Stimulated activated CD4-positive, alpha-beta T cell treated with anti-CD3 and anti-CD28 coated beads, Interleukin-2, amount 100 ng/mL, for 4 hours (primary cell): ENCODE data around the gene BRSK2.

Source experiments
- DNase-seq: peaks from one replicate; pipeline ENCODE4 v3.0.0-alpha.2; 2020; ENCODE audit warnings: low read depth

BRSK2 gene

DNA sequence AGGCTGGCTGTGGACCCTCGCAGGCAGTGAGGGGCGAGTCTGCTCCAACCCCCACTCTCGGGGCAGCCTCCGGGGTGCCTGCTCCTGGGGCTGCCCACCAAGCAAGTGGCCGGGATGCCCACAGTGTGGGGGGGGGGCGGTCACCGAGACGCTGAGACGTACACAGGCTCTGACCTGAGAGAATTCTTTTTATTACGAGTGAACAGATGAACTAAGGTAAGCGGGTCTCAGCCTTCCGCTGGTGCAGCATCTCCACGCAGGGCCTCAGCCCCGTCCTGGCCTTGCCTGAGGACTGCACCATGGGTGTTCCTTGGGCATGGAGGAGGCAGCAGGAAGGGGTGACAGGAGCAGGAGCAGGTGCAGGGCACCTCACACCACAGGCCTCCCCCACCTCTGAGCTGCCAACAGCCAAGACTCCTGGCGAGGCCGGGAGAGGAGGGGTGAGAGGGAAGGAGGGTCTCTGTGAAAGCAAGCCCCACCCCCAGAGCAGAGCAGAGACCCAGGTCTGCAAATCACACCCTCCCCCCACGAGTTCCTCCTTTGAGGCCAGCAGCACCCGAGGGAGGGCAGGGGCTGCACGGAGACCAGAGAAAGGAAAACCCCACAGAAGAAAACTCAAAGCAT lies 79.7 kb downstream of the BRSK2 start:
- DNase-seq: no peak

DNA sequence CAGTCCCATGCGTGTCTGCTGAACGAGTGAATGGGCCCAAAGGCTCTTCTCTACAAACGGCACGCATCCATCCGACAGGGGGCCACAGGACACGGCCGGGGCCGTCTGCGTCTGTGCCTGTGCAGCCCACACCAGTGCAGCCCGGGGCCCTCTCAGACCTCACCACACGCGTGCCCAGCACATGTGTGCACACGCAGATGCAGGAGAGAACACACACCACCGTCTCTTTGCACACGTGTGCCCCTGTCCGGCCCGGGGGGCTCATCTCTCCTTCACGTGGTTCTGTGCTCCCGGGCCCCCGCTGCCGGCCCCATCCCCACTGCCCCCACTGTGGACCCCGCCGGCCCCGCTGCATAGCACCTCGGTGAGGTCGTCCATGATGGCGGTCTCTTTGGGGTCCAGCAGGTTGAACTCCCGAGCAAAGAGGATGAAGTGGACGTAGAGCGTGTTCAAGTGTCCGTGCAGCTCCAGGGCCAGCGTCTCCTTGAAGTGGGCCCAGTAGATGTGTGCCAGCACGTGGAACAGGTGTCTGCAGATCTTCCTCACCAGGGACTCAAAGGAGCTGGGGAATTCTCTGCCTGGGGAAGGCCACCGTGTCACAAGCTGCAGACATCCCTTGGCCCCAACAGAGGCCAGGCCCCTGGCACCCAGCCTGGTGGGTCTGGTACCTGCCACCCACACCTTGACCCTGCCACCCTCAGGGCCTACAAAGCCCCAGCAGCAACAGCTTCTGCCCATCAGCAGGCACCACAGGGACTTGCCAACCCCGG lies 80.4 kb downstream of the BRSK2 start:
- DNase-seq: no peak

DNA sequence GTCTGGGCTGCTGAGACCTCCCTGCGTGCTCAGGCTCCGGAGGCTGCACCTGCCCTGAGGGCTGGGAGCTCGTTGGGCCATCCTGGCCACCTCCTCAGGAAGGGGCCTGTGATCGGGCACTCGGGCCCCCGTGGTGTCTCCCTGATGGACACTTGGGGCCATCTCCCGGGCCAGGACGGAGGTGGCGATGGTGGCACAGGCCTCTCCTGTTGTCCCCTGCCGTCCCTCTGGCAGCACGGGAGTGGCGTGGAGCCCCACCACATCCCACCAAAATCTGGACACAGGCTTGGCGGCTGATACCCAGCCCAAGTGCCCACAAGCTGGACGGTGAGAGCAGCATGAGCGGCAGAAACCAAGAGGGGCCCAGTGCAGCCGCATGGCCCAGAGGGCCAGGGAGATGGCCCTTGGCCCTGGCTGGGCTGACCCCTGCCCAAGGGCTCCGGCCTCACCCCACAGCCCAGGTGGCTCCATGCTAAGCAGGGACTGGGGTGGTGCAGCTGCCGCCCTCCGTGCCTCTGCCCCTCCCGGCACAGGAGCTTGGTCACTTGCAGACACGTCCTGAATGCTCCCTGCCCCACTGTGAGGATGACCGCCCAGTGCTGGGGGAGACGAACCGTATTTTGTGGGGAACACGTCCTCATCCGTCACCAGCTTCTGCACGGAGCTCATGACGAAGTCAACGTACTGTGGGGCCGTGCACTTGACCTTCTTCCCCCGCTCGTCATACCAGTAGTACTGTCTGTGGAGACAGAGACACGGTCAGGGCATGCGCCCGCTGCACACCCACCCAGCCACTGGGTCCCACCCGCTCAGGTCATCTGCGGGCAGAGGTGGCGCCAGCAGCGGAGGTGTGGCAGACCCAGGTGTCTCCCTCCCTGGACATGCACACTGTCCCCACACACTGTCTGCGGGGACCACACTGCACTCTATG lies 81.2 kb downstream of the BRSK2 start:
- DNase-seq: no peak

DNA sequence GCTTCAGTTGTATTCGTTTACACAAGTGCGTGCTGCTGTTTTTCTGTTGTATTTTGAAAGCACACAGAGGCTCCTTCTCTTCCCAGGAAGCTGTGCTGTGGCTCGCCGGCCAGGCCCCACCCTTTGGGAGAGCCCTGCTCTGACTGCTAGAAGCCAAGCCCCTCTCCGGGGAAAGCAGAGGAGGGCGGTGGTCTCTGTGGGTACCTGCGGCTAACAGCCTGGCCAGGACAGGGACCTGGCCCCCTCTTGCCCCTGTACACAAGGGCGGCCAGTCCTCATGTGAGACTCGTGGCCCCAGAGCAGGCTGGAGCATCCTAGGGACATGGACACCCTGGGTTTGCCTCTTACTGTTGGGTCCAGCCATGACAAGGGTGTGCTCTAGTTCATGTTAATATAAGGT lies 82.0 kb downstream of the BRSK2 start:
- DNase-seq: no peak

DNA sequence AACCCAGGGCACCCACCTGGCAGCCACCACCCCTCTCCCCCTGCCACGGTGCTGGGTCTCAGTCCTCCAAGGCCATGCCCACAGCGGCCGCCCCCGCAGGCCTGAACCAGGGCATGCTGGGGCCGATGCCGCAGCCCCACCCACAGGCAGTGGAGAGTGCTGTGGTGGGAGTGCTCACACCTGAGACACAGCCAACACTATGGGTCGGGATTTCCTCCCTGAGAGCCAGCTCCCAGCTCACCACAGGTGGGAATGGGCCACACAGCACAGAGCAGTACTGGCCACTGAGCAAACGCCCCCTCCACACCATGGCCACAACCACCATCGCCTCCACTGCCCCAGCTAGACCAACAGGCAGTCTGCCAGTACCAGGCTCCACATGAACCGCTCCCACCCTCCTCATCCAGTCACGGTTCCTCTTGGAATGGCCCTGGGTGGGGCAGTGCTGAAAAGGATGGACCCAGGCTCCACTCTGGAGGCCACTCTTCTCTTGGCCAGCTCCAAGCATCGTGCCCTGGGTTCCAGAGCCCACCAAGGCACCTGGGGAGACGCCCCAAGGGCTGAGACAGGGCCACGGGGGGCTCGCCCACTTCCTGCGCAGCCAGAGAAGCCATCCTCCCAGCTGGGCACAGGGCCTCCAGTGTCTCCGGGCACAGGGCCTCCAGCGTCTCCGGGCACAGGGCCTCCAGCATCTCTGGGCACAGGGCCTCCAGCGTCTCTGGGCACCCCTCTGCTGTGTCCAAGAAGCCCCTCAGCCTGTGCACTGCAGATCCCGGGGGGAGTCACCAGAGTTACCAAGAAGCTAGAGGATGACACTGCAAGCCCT lies 82.7 kb downstream of the BRSK2 start:
- no peak for DNase-seq

DNA sequence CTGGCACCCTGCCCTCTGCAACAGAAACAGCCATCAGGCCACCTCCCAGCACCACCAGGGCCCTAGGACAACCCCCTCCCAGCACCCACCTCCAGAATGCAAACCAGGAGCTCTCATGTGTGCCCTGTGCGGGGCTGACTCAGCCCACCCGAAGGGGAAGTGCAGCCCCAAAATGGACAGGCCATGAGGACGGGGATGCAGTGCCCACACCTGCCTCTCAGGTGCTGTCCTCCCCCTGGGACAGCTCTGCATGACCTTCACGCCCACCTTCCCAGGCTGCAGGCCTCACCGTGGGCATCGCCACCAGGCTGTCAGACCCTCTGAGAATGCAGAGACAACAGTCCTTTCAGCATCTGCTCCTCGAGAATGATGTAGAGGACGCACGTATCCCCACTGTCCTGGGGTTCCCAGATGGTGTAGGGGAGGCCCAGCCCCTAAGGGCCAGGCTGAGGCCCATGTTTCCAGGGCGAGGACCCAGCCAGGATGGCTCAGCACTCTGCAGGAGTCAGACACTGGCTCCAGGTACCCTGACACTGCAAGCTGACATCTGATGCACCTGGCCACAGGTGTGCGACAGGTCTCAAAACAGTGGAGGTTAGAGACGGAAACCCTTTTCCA lies 83.4 kb downstream of the BRSK2 start:
- no peak for DNase-seq

DNA sequence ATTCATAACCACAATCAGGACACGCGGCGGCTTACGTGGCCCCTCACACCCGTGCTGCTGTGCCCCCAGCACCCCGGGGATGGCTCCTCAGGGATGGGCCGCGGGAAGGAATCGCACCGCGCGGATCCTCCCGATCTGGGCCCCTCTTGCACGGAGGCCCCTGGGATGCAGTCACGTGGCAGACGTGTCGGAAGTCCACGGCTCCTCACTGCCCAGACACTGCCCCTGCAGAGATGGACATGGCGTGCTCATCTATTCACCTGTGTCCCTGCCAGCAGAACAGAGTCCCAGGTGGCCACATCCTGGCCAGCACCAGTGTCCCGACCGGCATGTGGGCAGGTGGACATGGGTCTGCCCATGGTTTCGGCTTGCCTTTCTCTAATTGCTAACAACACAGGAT lies 84.1 kb downstream of the BRSK2 start:
- DNase-seq: no peak

DNA sequence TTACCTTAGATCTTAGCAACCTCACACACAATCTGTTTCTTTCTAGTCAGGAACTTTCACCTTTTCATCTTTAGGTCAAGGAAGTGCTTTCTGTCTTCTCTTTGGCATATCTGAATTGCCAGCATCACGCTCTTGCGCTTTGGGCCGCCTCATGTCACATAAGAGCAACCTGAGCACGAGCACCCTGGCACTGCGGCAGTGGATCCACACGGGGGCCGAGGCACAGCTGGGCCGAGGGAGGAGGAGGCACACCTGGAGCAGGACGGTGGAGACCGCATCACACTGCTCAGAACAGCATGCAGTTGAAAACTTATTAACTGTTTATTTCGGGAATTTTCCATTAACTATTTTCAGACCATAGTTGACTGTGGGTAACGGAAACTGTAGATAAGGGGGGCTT lies 86.1 kb downstream of the BRSK2 start:
- no peak for DNase-seq

DNA sequence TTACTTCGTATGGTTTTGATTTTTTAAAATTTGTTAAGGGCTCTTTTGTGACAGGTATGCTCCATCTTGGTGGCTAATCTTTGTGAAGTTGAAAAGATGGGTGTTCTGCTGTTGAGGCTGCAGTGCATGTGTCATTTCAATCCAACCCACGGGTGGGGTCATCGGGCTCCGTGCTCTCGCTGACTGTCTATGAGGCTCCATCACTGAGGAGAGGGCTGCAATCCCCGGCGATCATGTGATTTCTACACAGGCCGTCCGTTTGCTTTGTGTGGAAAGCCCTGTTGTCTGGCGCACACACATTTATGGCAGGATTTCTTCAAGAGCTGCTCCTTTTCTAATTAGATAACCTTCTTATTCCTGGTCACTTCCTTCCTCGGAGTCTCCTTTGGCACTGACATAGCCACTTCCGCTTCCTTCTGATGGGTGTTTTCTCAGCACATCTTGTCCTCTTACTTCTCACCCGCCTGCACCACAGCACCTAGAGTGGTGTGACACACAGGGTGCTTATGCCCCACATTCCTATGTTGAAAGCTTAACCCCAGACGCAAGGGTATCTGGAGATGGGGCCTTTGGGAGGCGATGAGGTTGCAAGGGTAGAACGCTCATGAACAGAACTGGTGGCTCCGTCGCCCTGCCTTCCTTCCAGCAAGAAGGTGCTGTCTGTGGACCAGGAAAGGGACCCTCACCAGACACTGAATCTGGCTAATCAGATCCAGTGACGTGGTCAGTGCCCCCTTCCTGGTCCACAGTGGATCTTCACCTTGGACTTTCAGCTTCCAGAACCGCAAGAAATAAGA lies 87.4 kb downstream of the BRSK2 start:
- no peak for DNase-seq

DNA sequence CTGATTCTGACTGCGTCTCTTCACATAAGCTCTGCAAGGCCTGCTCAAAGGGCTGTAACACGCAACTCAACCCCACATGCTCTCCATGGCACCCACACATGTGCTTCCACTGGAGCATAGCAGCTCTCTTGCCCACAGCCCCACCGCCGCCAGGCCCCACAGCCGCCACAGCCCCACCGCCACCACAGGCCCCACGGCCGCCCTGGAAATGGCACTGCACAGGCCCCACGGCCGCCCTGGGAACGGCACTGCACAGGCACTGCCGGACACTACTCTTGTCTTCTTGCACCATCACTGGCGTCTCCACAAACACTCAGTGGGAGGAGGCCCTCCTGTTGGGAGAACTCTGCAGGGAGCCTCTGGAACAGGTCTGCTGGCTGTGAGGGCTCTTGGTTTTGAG lies 88.3 kb downstream of the BRSK2 start:
- DNase-seq: no peak

DNA sequence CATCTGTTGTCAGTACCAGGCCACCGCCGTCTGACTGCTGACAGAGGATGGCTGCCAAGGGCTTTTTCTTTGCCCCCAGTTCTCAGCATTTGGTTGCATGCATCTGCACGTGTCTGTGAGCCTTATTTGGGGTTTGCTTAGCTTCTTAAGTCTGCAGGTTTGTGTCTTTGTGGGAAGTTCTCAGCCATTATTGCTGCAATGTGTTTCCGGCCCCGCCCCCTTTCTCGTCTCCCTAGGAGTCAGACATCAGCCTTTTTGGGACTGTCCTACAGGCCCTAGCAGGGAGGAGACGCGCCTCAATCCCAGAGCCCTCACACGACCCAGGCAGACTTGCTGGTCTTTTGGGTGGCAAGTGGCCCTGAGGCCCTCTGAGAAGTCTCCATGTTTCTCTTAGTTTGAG lies 88.8 kb downstream of the BRSK2 start:
- no peak for DNase-seq

DNA sequence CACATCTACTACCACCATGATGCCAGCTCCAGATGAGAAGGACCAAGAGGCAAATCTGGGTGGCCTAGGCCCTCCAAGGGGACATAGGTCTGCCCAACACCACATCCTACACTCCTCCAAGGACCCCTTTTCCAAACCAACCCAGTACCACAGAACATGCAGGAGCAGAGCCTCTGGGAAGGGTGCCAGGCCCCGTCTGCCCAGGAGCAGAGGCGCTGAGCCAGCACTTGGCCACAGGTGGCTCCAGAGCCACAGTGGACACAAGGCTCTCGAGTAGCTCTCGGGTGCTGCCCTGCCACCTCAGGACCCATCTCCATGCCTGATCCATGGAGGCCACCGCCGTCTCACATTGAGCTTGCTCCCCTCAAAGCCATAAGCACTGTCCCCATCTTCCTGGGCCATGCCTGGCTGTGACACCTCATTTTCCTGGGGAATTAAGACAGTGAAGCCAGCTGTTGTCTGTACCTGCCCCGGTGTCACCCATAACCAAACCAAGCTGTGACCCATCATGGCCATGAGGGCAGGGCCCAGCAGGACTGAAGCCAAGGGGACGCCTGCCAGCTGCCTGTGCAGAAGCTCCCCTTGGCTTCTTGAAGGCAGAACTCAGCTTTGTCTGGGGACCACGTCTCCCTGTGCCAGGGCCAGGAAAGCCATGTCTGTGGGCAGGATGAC lies 89.4 kb downstream of the BRSK2 start:
- DNase-seq: no peak

DNA sequence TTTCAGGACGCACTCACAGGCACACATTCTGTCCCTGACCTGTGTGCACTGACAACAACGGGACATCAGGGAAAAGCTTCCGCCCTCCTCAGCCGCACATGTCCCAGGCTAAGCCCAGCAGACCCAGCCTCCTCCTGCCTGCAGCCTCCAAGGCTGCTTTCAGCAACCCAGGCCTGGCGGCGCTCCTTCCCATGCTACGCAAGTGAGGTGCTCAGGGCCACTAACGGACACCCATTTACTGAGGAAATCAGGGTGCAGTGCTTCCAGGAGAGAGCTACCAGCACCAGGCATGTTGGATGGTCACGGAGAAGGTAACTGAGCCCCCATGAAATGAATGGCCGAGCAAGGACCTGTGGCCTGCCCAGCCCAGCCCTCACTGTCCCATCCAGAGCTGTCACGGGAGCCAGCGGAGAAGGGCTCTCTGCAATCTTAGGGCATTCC lies 90.0 kb downstream of the BRSK2 start:
- no peak for DNase-seq

DNA sequence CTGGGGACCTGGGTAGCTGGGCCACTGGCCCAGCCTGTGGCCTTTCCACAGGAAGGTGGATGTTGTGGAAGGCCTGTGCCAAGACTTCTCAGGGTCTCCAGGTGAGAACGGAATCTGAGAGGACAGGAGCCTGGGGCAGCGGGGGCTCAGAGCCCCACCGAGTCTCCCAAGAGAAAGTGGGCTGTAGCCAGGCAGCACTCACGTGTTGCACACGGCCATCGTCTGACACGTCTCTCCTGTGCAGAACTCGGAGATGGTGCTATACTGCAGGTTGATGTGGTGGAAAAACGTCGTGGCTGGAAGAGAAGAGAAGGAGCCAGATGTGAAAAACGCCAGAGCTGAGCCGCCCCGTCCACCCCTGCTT lies 90.4 kb downstream of the BRSK2 start:
- no peak for DNase-seq

DNA sequence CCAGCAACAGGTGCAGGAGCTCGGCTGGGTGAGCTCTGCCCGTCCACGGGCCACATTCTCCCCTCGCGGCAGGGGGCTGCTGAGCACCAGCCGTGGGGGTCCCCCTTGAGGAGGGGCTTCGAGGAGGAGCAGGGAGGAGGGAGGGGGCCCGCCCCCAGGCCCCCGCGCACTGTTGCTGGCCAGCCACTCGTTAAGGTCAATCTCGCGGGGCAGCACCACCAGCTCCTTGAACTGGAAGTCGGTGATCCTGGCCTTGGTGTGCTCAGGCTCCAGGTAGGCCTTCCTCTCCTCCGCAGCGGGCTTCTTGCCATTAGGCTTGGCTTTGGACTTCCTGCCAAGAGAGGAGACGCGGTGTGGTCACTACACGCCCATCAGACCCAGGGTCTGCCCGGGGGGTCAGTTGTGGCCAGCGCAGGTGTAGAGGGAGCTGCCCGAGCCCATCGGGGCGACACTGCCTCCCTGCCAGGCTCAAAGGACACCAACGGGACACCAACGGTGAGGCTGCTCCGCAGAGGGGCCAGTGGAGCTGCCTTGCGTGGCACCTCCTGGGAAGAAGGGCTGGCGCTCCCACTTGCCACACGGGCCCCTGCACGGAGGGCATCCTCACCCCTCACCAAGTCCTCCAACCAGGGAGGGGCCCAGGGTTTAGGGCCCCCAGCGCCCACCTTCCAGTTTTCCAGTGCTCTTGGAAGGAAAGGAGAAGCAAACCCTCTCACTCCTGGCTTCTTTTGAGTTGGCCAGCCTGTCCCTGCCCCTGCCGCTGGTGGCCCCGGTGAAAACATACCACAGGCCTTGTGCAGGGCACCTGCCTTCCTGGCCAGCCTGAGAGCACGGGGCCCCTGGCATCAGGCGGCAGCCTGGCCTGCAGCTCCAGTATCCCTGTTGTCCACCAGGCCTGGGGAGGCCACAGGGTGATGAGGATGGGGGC lies 91.1 kb downstream of the BRSK2 start:
- DNase-seq: no peak

DNA sequence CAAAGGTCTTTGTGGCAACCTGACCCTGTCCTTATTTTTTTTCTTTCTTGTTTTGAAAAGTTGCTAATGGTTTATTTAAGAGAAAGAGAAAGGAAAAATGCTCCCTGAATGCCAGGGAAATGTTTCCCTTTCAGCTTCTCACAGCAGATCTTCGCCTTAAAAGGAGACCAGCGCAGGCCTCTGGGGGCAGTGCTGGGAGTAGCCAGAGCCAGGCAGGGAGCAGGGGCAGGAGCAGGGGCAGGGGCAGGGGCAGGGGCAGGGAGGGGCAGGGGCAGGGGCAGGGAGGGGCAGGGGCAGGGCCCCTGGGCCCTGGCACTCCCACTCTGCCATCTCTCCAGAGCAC lies 91.7 kb downstream of the BRSK2 start:
- DNase-seq: no peak

DNA sequence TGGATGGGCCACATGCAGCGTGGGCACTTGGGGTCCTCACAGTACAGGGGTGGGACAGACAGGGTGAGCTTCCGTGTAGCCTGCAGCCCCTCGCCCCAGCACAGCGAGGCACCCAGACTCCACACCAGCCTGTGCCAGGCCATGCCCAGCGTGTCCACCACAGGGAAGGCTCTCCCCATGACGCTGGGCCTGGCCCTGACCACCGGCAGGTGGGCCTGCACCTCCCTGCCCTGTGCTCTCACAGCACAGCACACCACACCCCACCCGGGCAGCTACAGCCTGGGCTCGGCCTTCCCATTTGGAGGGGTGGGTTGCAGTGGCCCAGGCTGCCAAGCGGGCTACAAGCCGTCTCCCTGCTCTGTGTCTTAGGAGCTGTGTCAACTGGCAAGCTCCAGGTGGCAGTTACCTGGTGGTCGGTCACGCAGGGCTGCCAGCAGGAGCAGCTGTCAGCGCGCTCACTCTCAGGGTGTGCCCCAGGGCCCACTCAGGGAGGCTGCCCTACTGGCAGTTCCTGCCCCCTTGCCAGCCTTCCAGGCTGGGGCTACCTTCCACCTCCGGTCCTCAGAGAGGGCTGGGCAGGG lies 92.2 kb downstream of the BRSK2 start:
- DNase-seq: no peak

DNA sequence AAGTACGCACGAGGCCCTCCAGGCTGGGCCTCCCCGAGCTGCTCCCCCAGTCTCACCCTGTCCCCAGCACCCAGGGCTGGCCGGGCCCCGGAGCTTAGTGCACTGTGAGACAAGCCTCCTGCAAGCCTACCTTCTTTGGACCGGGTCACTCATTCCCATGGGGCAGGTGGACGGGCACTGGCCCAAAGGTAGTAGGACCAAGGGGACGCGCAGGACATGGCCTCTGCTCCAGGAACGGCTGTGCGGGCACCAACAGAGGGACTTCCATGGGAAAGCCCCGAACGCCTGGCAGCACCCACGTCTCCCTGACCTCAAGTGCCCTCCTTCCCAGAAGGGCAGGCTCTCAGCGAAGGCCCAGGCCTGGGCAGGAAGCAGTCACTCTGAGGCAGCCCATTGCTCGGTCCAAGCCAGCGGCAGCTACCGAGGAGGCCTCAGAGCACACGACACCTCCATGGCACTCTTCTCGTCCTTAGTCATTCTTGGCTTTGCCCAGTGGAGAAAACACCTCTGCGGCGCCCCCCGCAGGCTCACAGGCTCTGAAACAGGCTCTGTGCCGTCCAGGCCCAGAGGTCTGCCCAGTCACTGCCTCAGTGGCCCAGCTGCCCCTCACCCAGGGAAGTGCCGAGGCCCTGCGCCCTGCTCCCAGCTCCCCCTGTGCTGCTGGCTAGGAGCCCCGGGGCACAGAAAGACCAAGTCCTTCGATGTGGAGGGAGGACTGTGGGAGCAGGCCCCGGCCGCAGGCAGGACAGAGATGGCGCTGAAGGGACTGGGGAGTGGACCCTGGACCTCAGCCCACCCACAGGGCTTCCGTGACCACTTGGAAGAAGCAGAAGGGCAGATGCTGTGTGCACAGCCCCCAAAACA lies 93.1 kb downstream of the BRSK2 start:
- DNase-seq: no peak
